Right ventricle myocardium inferior (tissue), 1 donor: Measurements from ENCODE around the gene OR2AT4. TPM values are rescaled to one million over a fixed set of nuclear protein-coding genes. Genes with fewer than 3 reads are reported as not detected.
"Not testable (repeated sequence)": the region's sequence is repeated elsewhere in the genome, so short reads cannot be mapped to it uniquely, and the experiment has no call there.

Source experiments
- ATAC-seq: fragments of 200-7000 bp; cut with Tn5 transposase; one replicate; pipeline ENCODE4 v1.9.1; 2020; ENCODE audit warnings: mild to moderate bottlenecking, moderate library complexity
- DNase-seq: peaks from one replicate; pipeline ENCODE4 v3.0.0; 2021; ENCODE audit errors: missing footprints
- intact Hi-C: fragments of 100-400 bp; cut with DNase I; formaldehyde crosslinking; loops from one replicate; pipeline ENCODE4 v1.11.0; 2022
- total RNA-seq: library from RNA; stranded (reverse); fragmentation: NEBNext Ultra II Directional; extraction: Animal tissue kit (Norgen Biotek cat#: 25700); gene quantifications from one replicate; pipeline ENCODE4 v1.2.1, GENCODE V29; 2021
- donor health status: DM: no; HTN: yes; CAD: no; lungs with severe emphysema.

Gene OR2AT4
- total RNA-seq, 1 donor from 2014 or later, result not detected

DNA sequence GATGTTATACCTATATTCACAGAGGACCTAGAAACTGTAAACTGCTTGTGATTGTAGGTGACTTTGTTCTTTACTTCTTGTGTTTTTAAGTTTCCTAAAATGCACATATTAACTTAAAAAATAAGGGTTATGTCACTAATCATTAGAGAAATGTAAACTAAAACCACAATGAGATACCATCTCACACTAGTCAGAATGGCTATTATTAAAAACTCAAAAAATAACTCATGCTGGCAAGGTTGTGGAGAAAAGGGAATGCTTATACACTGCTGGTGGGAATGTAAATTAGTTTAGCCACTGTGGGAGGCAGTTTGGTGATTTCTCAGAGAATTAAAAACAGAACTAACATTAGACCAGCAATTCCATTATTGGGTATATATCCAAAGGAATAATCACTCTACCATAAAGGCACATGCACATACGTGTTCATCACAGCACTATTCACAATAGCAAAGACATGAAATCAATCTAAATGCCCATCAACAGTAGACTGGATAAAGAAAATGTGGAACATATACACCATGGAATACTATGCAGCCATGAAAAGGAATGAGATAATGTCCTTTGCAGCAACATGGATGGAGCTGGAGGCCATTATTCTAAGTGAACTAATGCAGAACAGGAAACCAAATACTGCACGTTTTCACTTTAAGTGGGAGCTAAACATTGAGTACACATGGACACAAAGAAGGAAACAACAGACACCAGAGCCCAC lies 9.4 kb upstream of the OR2AT4 start:
- intact Hi-C loops, ATAC-seq, DNase-seq: not testable (repeated sequence)

DNA sequence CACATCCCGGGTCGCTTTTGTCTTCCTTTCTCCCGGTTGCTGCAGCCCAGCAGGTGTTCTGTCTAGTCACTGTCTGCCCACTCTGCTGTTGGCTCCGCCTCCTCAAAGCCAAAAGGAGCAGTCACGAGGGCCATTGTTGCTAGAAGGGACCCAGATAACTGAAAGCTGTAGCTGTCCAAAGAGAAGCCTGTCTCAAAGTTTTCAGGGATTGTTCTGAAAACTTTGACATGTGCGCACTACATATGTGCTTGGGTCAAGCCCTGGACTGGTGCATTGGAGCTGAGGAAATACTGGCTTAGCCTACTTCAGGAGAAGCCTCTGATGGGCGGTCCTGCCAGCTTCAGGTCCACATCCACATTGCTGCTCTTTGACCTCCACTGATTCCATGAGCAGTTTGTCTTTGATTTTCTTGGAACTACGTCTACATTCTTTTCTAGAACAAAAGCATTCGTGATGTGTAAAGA lies 8.8 kb upstream of the OR2AT4 start:
- intact Hi-C loops, result no loop called here
- ATAC-seq (no peak), DNase-seq (no peak)

DNA sequence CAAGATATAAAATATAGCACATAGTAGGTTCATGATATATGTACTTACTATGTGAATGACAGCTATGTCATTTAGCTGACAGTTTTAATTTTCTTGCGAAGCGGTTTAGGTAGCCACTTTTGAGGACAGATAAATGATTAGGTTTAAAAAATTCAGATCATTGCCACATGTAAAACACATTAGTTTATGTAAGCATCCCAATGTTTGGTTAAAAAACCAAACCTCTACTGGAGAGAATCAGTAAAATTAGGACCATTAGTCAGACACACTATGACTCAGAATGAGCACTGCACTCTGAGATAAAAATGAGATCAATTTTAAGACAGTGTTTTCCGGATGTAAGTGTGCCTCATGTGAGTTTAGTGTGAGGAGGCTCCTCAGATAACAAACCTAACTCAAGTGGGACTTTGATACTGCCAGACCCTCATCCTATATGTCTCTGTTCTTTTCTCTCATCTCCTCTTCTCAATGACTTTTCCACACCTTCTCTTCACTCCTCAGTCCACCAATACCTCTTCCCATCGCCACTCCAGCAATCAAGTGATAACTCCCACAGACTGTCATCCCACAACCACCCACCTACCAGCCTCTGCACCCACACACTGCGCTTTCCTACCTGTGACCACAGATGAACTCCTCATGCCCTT lies 6.8 kb upstream of the OR2AT4 start:
- intact Hi-C loops, result no loop called here
- ATAC-seq, result no peak
- DNase-seq, result no peak

DNA sequence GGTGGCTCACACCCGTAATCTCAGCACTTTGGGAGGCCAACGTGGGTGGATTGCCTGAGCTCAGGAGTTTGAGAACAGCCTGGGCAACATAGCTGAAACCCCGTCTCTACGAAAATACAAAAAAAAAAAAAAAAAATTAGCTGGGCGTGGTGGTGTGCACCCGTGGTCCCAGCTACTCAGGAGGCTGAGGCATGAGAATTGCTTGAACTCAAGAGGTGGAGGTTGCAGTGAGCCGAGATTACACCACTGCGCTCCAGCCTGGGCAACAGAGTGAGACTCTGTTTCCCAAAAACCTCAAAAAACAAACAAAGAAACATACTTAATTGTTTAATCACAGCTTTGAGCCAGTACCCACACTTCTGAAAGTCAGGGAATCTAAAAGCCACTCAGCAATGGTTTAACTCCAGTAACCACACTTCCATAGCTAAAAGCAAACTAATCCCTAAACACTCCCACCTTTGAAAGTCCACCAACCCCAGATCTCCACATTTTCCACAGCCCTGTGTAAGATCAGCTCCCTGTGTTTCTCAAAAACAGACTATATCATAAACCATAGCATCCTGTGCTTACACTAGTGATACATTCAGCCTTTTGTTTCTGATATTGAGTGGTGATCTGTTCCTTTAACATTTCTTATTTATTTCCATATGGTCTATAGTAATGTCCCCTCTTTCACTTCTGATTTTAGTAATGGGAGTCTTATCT lies 4.9 kb upstream of the OR2AT4 start:
- intact Hi-C loops, result no loop called here
- ATAC-seq (no peak), DNase-seq (no peak)

DNA sequence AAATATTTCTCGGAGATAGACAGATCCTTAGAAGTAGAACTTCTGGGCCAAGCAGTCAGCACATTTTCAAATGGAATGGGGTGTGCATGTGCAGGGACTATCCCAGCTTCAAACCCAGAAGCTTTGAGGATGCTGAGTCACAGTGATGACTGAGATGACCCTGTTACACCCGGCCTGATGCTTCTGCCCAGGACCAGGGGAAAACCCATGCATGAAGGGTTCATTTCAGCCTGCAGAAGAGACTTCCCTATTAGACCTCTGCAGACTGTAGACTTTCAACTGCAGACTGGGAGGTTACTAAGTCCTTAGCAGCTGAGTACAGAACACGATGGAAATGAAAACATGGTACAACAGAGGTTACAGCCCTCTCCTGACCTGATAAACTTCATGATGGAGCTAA lies 3.6 kb upstream of the OR2AT4 start:
- no peak for ATAC-seq
- DNase-seq, result no peak
- intact Hi-C loops, result no loop called here

DNA sequence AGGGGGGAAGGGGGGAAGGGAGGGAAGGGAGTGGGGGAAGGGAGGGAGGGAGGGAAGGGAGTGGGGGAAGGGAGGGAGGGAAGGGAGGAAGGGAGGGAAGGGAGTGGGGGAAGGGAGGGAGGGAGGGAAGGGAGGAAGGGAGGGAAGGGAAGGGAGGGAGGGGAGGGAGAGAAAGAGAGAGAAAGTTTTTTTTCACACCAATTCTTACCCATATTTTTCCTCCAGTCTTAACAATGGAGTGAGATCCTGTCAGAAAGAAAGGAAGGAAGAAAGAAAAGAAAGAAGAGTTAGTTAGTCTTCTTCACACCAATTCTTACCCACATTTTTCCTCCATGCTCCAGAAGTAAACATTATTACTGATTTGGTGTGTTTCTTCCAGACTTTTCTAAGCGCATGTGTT lies 3.0 kb upstream of the OR2AT4 start:
- intact Hi-C loops, result no loop called here
- no peak for ATAC-seq
- DNase-seq, result no peak

DNA sequence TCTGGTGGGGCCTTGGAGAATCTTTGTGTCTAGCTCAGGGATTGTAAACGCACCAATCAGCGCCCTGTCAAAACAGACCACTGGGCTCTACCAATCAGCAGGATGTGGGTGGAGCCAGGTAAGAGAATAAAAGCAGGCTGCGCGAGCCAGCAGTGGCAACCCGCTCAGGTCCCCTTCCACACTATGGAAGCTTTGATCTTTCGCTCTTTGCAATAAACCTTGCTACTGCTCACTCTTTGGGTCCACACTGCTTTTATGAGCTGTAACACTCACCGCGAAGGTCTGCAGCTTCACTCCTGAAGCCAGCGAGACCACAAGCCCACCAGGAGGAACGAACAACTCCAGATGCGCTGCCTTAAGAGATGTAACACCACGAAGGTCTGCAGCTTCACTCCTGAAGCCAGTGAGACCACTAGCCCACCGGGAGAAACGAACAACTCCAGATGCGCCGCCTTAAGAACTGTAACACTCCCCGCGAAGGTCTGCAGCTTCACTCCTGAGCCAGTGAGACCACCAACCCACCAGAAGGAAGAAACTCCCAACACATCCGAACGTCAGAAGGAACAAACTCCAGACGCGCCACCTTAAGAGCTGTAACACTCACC lies 2.3 kb upstream of the OR2AT4 start:
- ATAC-seq, intact Hi-C loops, DNase-seq: not testable (repeated sequence)

DNA sequence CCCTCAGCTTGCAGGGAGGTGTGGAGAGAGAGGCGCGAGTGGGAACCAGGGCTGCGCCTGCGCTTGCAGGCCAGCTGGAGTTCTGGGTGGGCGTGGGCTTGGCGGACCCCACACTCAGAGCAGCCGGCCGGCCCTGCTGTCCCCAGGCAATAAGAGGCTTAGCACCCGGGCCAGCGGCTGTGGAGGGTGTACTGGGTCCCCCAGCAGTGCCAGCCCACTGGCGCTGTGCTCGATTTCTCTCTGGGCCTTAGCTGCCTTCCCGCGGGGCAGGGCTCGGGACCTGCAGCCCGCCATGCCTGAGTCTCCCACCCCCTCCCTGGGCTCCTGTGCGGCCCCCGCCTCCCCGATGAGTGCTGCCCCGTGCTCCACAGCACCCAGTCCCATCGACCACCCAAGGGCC lies 1.5 kb upstream of the OR2AT4 start:
- ATAC-seq, DNase-seq, intact Hi-C loops: not testable (repeated sequence)

DNA sequence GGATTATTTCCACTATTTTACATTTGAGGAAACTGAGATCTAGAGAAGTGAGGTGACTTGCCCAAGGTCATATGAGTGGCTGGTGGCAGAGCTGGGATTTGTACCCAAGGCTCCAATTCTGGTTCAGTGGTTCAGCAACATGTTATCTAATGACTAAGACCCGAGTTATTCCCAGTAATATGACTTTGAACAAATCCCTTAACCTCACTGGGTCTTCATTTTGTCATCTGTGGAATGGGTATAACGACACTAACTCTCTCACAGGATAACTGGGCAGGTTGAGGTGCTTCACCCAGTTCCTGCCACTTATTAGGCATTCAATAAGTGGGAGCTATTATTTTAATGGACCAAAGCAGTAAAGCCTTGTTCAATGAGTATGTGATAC lies 489 bp upstream of the OR2AT4 start:
- ATAC-seq, result no peak
- intact Hi-C loops, result no loop called here
- DNase-seq, result no peak

DNA sequence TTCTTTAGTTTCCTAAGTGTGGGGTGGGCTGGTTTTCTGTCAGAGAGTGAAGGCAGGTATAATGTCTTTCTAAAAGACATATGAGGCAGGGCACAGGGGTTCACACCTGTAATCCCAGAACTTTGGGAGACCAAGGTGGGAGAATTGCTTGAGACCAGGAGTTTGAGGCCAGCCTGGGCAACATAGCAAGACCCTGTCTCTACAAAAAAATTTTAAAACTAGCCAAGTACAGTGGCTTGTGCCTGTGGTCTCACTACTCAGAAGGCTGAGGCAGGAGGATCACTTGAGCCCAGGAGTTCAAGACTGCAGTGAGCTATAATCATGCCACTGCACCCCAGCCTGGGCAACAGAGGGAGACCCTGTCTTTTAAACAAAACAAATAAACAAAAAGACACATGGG lies 2.3 kb downstream of the OR2AT4 start:
- intact Hi-C loops, ATAC-seq: not testable (repeated sequence)

DNA sequence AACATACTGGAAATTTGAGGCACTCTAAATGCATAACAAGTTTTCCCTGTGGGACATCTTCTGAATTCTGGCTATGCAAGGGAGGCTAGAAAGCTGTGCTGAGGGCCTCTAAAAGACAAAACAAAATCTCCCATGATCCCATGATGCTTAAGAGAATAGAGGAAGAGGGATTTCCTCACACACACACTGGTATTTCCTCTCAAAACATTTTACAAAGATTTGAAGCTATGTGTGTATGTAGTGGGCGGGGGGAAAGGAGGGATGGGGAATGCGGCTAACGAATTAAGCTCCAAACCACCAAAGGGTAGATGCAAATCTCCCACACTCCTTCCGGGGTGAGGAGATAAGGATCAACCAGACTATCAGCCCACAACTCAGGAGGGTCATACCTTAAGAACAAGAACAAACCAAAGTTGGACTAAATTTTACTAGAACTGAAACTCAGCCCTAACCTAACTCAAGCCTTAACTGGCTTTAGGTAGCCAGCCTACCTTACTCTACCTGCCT lies 6.0 kb downstream of the OR2AT4 start:
- no peak for ATAC-seq
- no peak for DNase-seq
- intact Hi-C loops, result no loop called here

More for the DNA sequence above, 2.3 kb downstream of the OR2AT4 start:
- DNase-seq, result not testable (repeated sequence)

DNA sequence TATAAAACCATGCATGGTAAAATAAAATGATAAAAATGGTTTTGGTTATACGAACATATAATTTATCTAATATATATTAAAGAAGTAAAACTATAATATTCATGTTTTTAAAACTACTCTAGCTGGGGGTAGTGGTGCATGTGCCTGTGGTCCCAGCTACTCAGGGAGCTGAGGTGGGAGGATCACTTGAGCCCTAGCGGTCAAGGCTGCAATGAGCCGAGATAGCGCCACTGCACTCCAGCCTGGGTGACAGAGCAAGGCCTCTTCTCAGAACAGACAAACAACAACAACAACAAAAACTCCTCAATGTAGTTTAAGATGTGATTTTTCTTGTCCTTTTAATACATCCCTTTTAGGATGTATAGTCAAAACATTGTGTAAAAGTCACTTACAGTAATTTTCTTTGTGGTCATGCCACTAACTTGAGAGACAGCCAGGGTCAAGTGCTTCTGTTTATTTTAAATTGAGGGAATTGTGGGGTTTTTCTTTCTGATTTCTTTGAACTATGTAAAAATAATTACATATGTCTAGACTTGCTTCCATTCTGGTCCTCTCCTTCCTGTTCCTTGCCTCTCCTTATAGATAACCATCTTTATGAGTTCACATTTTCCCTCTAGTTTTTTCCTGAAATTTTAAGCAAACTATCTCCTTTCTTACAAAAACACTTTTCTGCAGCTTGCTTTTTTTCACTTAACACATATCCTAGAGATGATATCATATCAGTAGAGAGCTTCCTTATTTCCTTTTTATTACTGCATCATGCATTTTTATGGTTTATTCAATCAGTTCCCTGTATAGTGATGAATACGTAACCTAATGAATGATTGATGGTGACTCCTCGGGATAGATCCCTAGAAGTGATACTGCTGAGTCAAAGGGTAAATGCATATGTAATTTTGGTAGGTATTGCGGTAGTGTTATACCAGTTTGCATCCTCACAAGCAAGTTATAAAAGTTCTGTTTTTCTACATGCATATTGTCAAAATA lies 9.1 kb downstream of the OR2AT4 start:
- no peak for DNase-seq
- intact Hi-C loops, result no loop called here
- ATAC-seq, result no peak

DNA sequence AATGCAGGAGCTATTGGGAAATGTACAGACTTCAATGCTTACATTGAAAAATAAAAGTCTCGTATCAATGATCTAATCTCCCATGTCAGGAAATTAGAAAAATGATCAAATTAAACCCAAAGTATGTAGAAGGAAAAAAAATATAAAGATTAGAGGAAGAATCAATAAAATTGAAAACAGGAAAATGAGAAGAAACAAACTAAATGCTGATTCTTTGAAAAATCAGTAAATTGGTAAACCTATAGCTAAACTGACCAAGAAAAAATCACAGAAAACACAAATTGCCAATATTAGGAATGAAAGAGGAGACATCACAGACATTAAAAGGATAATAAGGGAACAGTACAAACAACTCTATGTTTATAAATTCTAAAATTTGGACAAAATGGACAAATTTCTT lies 11.8 kb downstream of the OR2AT4 start:
- DNase-seq, result no peak
- no peak for ATAC-seq
- intact Hi-C loops, result no loop called here

DNA sequence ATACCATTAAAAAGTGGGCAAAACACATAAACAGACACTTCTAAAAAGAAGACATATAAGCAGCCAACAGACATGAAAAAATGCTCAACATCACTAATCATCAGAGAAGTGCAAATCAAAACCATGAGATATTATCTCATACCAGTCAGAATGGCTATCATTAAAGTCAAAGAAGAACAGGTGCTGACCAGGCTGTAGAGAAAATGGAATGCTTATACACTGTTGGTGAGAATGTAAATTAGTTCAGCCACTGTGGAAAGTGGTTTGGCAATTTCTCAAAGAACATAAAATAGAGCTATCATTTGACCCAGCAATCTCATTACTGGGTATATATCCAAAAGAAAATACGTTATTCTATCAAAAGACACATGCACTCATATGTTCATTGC lies 13.5 kb downstream of the OR2AT4 start:
- intact Hi-C loops, result no loop called here
- ATAC-seq (no peak), DNase-seq (no peak)

DNA sequence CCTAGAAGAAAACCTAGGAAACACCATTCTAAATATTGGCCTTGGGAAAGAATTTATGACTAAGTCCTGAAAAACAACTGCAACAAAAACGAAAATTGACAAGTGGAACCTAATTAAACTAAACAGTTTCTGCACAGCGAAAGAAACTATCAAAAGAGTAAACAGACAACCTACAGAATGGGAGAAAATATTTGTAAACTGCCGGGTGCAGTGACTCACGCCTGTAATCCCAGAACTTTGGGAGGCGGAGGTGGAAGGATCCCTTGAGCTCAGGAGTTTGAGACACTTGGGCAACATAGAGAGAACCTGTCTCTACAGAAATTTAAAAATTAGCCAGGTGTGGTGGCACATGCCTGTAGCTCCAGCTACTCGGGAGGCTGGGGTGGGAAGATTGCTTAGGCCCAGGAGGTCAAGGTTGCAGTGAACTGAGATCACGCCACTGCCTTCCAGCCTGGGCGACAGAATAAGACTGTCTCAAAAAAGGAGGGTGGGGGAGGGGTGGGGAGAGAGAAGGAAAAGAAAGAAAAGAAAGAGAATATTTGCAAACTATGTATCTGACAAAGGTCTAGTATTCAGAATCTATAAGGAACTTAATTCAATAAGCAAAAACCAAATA lies 14.0 kb downstream of the OR2AT4 start:
- no peak for DNase-seq
- no peak for ATAC-seq
- intact Hi-C loops, result no loop called here

DNA sequence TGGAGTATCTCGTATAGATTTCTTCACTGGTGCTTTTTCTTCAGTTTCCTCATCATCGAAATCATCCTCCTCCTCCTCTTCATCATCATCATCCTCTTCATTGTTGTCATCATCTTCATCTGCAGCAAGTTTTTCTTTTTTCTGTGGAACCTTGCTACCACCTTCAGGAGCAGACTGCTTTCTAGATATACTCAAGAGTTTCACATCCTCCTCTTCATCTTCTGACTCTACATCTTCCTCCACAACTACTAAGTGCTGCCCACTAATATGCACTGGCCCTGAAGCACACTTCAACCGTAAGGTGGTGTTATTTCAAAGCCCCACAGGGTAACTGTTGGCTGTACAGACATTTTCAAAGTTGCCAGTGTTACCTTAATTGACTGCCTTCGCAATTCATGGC lies 17.1 kb downstream of the OR2AT4 start:
- no peak for DNase-seq
- intact Hi-C loops, result no loop called here
- ATAC-seq, result no peak

DNA sequence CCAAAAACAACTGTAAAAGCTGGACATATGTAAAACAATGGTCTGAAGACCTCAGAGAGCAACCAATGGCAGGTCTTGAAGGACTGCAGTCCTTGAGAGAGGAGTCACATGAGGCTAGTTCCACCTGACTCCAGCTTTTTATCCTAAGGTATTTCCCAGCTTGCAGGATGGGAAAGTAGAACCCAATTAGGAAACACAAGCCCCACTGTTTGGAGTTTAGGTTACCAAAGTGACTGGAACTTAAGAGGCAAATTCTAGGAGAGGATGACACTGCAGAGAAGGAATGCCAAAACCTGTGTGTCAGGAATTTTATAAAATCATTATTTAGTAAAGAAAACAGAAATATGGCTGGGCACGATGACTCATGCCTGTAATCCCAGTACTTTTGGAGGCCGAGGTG lies 18.4 kb downstream of the OR2AT4 start:
- DNase-seq (no peak), ATAC-seq (no peak)
- intact Hi-C loops, result no loop called here

DNA sequence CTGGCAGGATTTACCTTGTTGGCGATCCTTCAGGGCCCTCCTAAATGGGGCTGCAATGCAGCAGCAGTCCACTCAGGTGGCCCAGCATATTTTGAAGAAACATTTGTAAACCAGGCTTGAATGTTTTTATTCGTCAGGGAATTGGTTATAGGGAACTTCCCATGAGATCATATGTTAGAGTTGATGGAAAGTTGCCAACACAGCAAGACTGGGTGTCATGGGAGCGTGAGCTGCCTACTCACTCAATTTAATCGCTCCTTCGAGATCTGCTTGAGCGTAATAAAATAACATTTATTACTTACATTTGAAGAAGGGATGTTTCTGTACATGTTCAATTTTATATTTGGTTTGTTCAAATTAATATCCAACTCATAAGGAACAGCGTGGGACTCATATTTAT lies 19.4 kb downstream of the OR2AT4 start:
- intact Hi-C loops, result no loop called here
- ATAC-seq, result no peak
- no peak for DNase-seq
